HG03095 (cell line): ENCODE measurements around the gene IFI27L1.
A peak's percentile ranks its signal among the peaks of the same experiment; 100 is the strongest.

Source experiments
- ATAC-seq: cut with Tn5 transposase; IDR thresholded peaks from one replicate; pipeline ENCODE4 v1.9.1; 2021; ENCODE audit warnings: moderate library complexity; ENCODE audit not compliant: unreplicated experiment

The IFI27L1 gene

GRCh38 chr14:94077823-94078222, 3.3 kb upstream of the IFI27L1 start:
- ATAC-seq, result no peak

GRCh38 chr14:94079891-94080620, 1.1 kb upstream of the IFI27L1 start:
- ATAC-seq, result no peak

GRCh38 chr14:94081386-94081820, 293 bp downstream of the IFI27L1 start:
- ATAC-seq, result peak; percentile 23

GRCh38 chr14:94087891-94088290, 6.8 kb downstream of the IFI27L1 start:
- ATAC-seq, result no peak

GRCh38 chr14:94088516-94088915, 7.4 kb downstream of the IFI27L1 start:
- no peak for ATAC-seq

GRCh38 chr14:94089479-94089878, 8.4 kb downstream of the IFI27L1 start:
- ATAC-seq, result no peak

GRCh38 chr14:94093418-94093817, 12.3 kb downstream of the IFI27L1 start:
- no peak for ATAC-seq

GRCh38 chr14:94097091-94097490, 16.0 kb downstream of the IFI27L1 start:
- ATAC-seq, result no peak

- ATAC-seq, result no peak
Measured at GRCh38 chr14:94098326-94098992, 17.3 kb downstream of the IFI27L1 start.

- ATAC-seq, result no peak
Measured at GRCh38 chr14:94099006-94099405, 17.9 kb downstream of the IFI27L1 start.

GRCh38 chr14:94100847-94101246, 19.7 kb downstream of the IFI27L1 start:
- no peak for ATAC-seq

GRCh38 chr14:94101748-94102147, 20.6 kb downstream of the IFI27L1 start:
- no peak for ATAC-seq

- ATAC-seq, result no peak
Measured at GRCh38 chr14:94102768-94103482, 21.8 kb downstream of the IFI27L1 start.

GRCh38 chr14:94103554-94104150, 22.5 kb downstream of the IFI27L1 start:
- no peak for ATAC-seq

GRCh38 chr14:94104731-94105130, 23.6 kb downstream of the IFI27L1 start:
- ATAC-seq, result no peak

- ATAC-seq, result no peak
Measured at GRCh38 chr14:94109915-94110250, 28.8 kb downstream of the IFI27L1 start.

- ATAC-seq, result no peak
Measured at GRCh38 chr14:94110552-94111181, 29.6 kb downstream of the IFI27L1 start, which contains the start of gene IFI27. TSS of gene IFI27 (plus strand) at chr14:94110736.

- no peak for ATAC-seq
Measured at GRCh38 chr14:94111276-94112095, 30.4 kb downstream of the IFI27L1 start.

GRCh38 chr14:94112513-94113063, 31.5 kb downstream of the IFI27L1 start:
- ATAC-seq, result no peak

GRCh38 chr14:94113073-94113472, 32.0 kb downstream of the IFI27L1 start:
- no peak for ATAC-seq
